Measurements from ENCODE around the gene COL18A1. TPM values are rescaled to one million over a fixed set of nuclear protein-coding genes. Genes with fewer than 3 reads are reported as not detected.
"Not testable (repeated sequence)": the region's sequence is repeated elsewhere in the genome, so short reads cannot be mapped to it uniquely, and the experiment has no call there.

COL18A1 gene
- total and polyA plus RNA-seq, 11 donors: 31.7 to 109 (median 59.0) TPM

DNA sequence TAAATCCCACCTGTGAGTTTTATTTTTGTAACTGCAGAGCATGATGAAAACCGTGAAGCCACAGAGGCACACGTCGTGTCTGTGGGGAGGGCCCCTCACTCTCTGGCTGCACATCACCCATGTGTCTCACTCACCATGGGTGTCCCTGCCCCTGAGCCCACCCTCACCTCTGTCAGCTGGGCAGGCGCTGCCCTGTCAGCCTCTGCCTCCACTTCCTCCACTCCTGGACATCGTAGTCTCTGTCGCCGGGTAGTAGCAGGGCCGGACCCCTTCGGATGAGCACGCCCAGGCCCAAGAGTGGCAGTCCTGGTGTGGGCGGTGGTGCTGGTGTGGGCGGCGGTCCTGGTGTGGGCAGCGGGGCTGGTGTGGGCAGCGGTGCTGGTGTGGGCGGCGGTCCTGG, 37.3 kb downstream of the COL18A1 start:
- DNase-seq: peak in 2 of 5 donors; percentile 18 to 44

DNA sequence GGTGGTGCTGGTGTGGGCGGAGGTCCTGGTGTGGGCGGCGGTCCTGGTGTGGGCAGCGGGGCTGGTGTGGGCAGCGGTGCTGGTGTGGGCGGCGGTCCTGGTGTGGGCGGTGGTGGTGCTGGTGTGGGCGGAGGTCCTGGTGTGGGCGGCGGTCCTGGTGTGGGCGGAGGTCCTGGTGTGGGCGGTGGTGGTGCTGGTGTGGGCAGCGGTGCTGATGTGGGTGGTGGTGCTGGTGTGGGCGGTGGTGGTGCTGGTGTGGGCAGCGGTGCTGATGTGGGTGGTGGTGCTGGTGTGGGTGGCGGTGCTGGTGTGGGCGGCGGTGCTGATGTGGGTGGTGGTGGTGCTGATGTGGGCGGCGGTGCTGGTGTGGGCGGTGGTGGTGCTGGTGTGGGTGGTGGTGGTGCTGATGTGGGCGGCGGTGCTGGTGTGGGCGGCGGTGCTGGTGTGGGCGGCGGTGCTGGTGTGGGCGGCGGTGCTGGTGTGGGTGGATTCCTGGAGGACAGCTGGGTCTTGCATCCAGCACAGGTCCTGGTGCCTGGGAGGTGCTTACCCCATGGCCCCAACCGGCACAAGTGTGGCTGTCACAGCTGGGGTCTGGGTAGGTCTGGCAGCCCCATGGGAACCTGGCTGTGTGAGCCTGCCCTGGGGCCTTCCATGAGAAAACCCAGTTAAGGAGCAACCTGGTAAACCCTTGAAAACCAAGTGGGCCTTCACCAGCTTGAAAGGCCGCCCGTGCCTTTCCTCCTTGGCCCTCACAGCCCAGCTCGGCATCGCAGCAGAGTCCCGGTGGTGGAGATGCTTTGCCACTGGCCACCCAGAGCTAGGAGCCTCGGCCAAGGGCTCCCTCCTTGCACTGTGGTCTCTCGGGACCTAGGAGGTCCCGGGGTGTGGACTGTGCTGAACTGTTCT, 38.0 kb downstream of the COL18A1 start:
- peaks cover 0 to 16% (median 6%) of the 10 kb centered on the region in 12 donors for H3K9me3 ChIP-seq
- 88 to 95% (median 92%) methylated on average over 32 to 39 of the region's 39 CpGs for WGBS, 4 donors
- ATAC-seq, H3K27me3 ChIP-seq, H3K4me3 ChIP-seq, H3K36me3 ChIP-seq, H3K27ac ChIP-seq: not testable (repeated sequence)
- intact Hi-C loops (cut with DNase I): loop anchor here in 1 of 10 donors (10.0 kb wide), 1 partner anchor 298 kb away; no protein-coding TSS in a partner anchor
- DNase-seq: peak in 2 of 5 donors; percentile 14 to 46
- H3K4me1 ChIP-seq: peaks cover 3 to 16% (median 13%) of the 10 kb centered on the region in 12 donors

More for the DNA sequence above, 37.3 kb downstream of the COL18A1 start:
- Histone ChIP-seq H3K4me3 (no peak overlapping the region), H3K4me1 (peaks cover 3 to 16% (median 13%) of the 10 kb centered on the region in 12 donors), H3K36me3 (no peaks in the 10 kb centered on the region), H3K9me3 (peaks cover 0 to 16% (median 6%) of the 10 kb centered on the region in 12 donors), H3K27ac (no peak overlapping the region), H3K27me3 (no peaks in the 10 kb centered on the region)
- no peak for TF ChIP-seq POLR2A (IDR thresholded peaks at IDR 0.05)
- TF ChIP-seq, protein P1, sequence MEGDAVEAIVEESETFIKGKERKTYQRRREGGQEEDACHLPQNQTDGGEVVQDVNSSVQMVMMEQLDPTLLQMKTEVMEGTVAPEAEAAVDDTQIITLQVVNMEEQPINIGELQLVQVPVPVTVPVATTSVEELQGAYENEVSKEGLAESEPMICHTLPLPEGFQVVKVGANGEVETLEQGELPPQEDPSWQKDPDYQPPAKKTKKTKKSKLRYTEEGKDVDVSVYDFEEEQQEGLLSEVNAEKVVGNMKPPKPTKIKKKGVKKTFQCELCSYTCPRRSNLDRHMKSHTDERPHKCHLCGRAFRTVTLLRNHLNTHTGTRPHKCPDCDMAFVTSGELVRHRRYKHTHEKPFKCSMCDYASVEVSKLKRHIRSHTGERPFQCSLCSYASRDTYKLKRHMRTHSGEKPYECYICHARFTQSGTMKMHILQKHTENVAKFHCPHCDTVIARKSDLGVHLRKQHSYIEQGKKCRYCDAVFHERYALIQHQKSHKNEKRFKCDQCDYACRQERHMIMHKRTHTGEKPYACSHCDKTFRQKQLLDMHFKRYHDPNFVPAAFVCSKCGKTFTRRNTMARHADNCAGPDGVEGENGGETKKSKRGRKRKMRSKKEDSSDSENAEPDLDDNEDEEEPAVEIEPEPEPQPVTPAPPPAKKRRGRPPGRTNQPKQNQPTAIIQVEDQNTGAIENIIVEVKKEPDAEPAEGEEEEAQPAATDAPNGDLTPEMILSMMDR (IDR thresholded peaks at IDR 0.05): no peak
- intact Hi-C loops (cut with DNase I): loop anchor here in 1 of 10 donors (10.0 kb wide), 1 partner anchor 297 kb away; no protein-coding TSS in a partner anchor
- 96 to 98% (median 97%) methylated on average over 16 to 17 of the region's 17 CpGs for WGBS, 4 donors
- ATAC-seq: no peak

DNA sequence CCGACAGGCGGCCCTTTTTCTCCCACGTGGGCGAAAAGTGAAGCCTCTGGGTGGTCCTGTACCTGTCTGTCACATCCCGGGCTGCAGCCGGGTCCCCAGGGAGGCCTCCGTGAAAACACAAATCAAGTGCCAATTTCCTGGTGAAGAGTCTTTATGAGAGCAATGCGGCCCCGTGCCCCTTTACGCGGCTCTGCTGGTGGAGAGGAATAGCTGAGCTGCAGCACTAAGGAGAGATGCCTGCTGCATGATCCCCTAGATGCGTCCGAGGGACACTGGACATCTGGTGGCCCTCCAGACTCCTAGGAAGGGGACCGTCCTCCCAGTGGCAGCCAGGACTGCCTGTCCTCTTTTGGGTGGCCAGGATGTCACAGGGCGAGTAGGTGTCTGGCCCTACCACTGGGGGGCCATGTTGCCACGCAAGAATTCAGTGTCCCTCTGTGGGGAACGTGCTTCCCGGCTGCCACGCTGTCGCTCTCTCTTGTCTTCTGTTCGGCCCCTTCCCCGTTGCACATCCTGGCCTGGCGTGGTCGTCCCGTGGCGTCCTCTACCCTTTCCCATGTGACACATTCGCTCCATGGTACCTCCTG, 38.7 kb downstream of the COL18A1 start:
- Histone ChIP-seq H3K9me3 (peaks cover 0 to 16% (median 6%) of the 10 kb centered on the region in 12 donors), H3K27me3 (no peaks in the 10 kb centered on the region), H3K4me3 (no peak overlapping the region), H3K27ac (no peak overlapping the region), H3K4me1 (peaks cover 3 to 11% (median 9%) of the 10 kb centered on the region in 12 donors), H3K36me3 (peaks cover 0 to 5% (median 0%) of the 10 kb centered on the region in 9 donors)
- 89 to 93% (median 92%) methylated on average over 27 of the region's 27 CpGs for WGBS, 4 donors
- TF ChIP-seq, protein P1 (IDR thresholded peaks at IDR 0.05): no peak
- no peak for TF ChIP-seq POLR2A (IDR thresholded peaks at IDR 0.05)
- ATAC-seq (no peak), DNase-seq (peak in 2 of 5 donors; percentile 21 to 58)
- intact Hi-C loops (cut with DNase I): loop anchor here in 1 of 10 donors (10.0 kb wide), 1 partner anchor 299 kb away; no protein-coding TSS in a partner anchor

DNA sequence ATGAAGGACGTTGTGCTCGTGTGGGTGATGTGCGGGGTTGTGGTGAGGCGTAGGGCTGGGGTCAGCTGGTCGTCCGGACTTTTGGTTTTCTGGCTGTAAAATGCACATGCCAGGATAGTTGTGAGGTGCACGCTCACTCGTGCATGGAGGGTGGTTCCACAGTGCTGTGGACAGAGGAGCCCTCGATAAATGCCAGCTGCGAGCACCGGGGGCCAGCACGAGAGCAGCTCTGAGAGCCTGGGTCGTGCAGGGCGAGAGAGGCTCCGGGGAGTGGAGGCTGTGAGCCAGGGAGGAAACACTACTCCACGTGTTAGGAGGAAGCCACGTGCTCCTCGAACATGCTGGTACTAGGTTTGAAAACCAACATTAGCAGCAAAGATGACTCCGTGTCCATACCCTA, 39.4 kb downstream of the COL18A1 start:
- DNase-seq (peak in 1 of 5 donors; percentile 15), ATAC-seq (no peak)
- H3K27me3 ChIP-seq: no peaks in the 10 kb centered on the region
- WGBS, 4 donors: 74 to 81% (median 79%) methylated on average over 19 of the region's 19 CpGs
- no peak overlapping the region for H3K4me3 ChIP-seq
- H3K9me3 ChIP-seq: peaks cover 0 to 16% (median 6%) of the 10 kb centered on the region in 12 donors
- peaks cover 0 to 5% (median 0%) of the 10 kb centered on the region in 9 donors for H3K36me3 ChIP-seq
- H3K27ac ChIP-seq: no peak overlapping the region
- TF ChIP-seq, protein P1 (IDR thresholded peaks at IDR 0.05): no peak
- TF ChIP-seq POLR2A (IDR thresholded peaks at IDR 0.05): no peak
- H3K4me1 ChIP-seq: peaks cover 0 to 5% (median 3%) of the 10 kb centered on the region in 12 donors
- intact Hi-C loops (cut with DNase I): loop anchor here in 1 of 10 donors (10.0 kb wide), 1 partner anchor 300 kb away; no protein-coding TSS in a partner anchor
